Endothelial cell of umbilical vein (primary cell): Measurements from ENCODE around the gene CTDSP1. TPM values are rescaled to one million over a fixed set of nuclear protein-coding genes. Genes with fewer than 3 reads are reported as not detected.

ENCODE experiments used
- BruUV-seq: library from RNA; stranded (reverse); fragments of 400-500 nt; replicated peaks from 2 replicates; lab custom pipeline; 2021; lab: Mats Ljungman, UMichigan
- CTCF ChIA-PET: fragments of 300-600, 350-600 bp; sonication (Branson Sonifier 250); formaldehyde crosslinking; loops from one replicate; lab custom pipeline; 2021; ENCODE audit warnings: antibody characterized with exemption, inconsistent platforms; lab: Charles Lee
- POLR2A ChIA-PET: fragments of 300-600, 350-600 bp; sonication (Branson Sonifier 250); formaldehyde crosslinking; loops from one replicate; lab custom pipeline; 2021; ENCODE audit warnings: antibody characterized with exemption, inconsistent platforms; lab: Charles Lee
- DNase-seq: peaks from one replicate; pipeline ENCODE4 v3.0.0-alpha.2; 2011; ENCODE audit warnings: low read depth, low spot score
- FAIRE-seq: peaks from 2 replicates; lab custom pipeline; 2011; peaks lifted over from hg19 to GRCh38; lab: Jason Lieb, UNC
- H2AFZ ChIP-seq: 2 replicates; pipeline ENCODE4 v1.6.0; 2012; ENCODE audit warnings: low read depth, low read length, control low read depth, inconsistent platforms
- H3K27ac ChIP-seq: 2 replicates; pipeline ENCODE4 v1.5.1; 2011; ENCODE audit warnings: low read depth, mild to moderate bottlenecking, control low read depth, low read length, moderate library complexity; ENCODE audit not compliant: insufficient read depth
- H3K27me3 ChIP-seq, 2 experiments: 2 replicates each; pipeline versions ENCODE4 v1.6.0 to v1.6.1; 2011; ENCODE audit warnings: low read length in 2 of 2, mixed read lengths in 1 of 2; ENCODE audit not compliant: control insufficient read depth in 2 of 2, insufficient read depth in 2 of 2
- H3K36me3 ChIP-seq, 2 experiments: 2 replicates in 1 of 2; 3 replicates in 1 of 2; pipeline ENCODE4 v1.5.1; 2011; ENCODE audit warnings: low read length in 2 of 2, mild to moderate bottlenecking in 1 of 2, moderate library complexity in 1 of 2; ENCODE audit not compliant: control insufficient read depth in 2 of 2, insufficient read depth in 2 of 2; ENCODE audit errors: extremely low read depth in 1 of 2
- H3K4me1 ChIP-seq: 3 replicates; pipeline ENCODE4 v1.5.1; 2011; ENCODE audit warnings: mild to moderate bottlenecking, low read length; ENCODE audit not compliant: control insufficient read depth, insufficient read depth; ENCODE audit errors: extremely low read depth
- H3K4me2 ChIP-seq: 2 replicates; pipeline ENCODE4 v1.6.1; 2011; ENCODE audit warnings: low read length, control low read depth, mixed read lengths; ENCODE audit not compliant: insufficient read depth
- H3K4me3 ChIP-seq, 3 experiments: fragments of 200-600 bp in 1 of 3; sonication (generic), shearing (Covaris generic) in 1 of 3; replicated peaks in 1 of 3; 2 replicates each; pipeline ENCODE4 v1.5.1; 2011 to 2016; ENCODE audit warnings: control low read depth in 3 of 3, low read length in 3 of 3, mild to moderate bottlenecking in 2 of 3, inconsistent platforms in 1 of 3, low read depth in 1 of 3, moderate library complexity in 1 of 3; ENCODE audit not compliant: insufficient read depth in 1 of 3
- H3K79me2 ChIP-seq: 2 replicates; pipeline ENCODE4 v1.6.0; 2012; ENCODE audit warnings: low read length, inconsistent platforms; ENCODE audit not compliant: control insufficient read depth, insufficient read depth
- H3K9ac ChIP-seq: replicated peaks from 2 replicates; pipeline ENCODE3; 2011; ENCODE audit warnings: low read length, control low read depth; ENCODE audit not compliant: insufficient read depth; ENCODE audit errors: extremely low read depth
- H3K9me1 ChIP-seq: replicated peaks from 3 replicates; pipeline ENCODE4 v1.6.0; 2011; ENCODE audit warnings: mild to moderate bottlenecking, low read length; ENCODE audit not compliant: control insufficient read depth, insufficient read depth; ENCODE audit errors: extremely low read depth
- H3K9me3 ChIP-seq: replicated peaks from 2 replicates; pipeline ENCODE4 v1.5.1; 2012; ENCODE audit warnings: low read length, inconsistent platforms; ENCODE audit not compliant: control insufficient read depth, insufficient read depth
- H4K20me1 ChIP-seq: replicated peaks from 2 replicates; pipeline ENCODE3; 2011; ENCODE audit warnings: mild to moderate bottlenecking, low read length; ENCODE audit not compliant: control insufficient read depth, insufficient read depth; ENCODE audit errors: extremely low read depth
- CTCF ChIP-seq, 2 donors: IDR thresholded peaks; 1 replicate in 1 of 2; 2 replicates in 1 of 2; pipeline ENCODE4 v1.5.1; 2011; ENCODE audit warnings: low read length in 2 of 2, mild to moderate bottlenecking in 2 of 2, moderate library complexity in 2 of 2, control low read depth in 1 of 2, inconsistent platforms in 1 of 2, low read depth in 1 of 2; ENCODE audit not compliant: insufficient read depth in 1 of 2; ENCODE audit errors: extremely low read depth in 1 of 2
- EZH2 ChIP-seq: IDR thresholded peaks from 2 replicates; pipeline ENCODE4 v1.6.1; 2012; ENCODE audit warnings: borderline replicate concordance, low read depth, mild to moderate bottlenecking, moderate library complexity, low read length, inconsistent platforms; ENCODE audit not compliant: severe bottlenecking
- FOS ChIP-seq: IDR thresholded peaks from 2 replicates; pipeline ENCODE4 v1.6.1; 2011; ENCODE audit warnings: mild to moderate bottlenecking, low read length, moderate library complexity, borderline replicate concordance; ENCODE audit not compliant: insufficient read depth
- GATA2 ChIP-seq: IDR thresholded peaks from 2 replicates; pipeline ENCODE4 v1.7.0; 2011; ENCODE audit warnings: low read depth, mild to moderate bottlenecking, moderate library complexity, mixed read lengths, low read length; ENCODE audit not compliant: insufficient read length, insufficient read depth
- JUN ChIP-seq: IDR thresholded peaks from 2 replicates; pipeline ENCODE4 v1.6.1; 2011; ENCODE audit warnings: borderline replicate concordance, low read depth; ENCODE audit not compliant: insufficient read length, insufficient read depth
- MAX ChIP-seq: IDR thresholded peaks from 2 replicates; pipeline ENCODE4 v1.6.1; 2011; ENCODE audit not compliant: insufficient read depth, insufficient read length
- MYC ChIP-seq: IDR thresholded peaks from one replicate; pipeline ENCODE4 v1.6.1; 2011; ENCODE audit warnings: mild to moderate bottlenecking, low read depth, low read length
- POLR2A ChIP-seq: IDR thresholded peaks from 2 replicates; pipeline ENCODE4 v1.6.1; 2012; ENCODE audit warnings: low read depth, mild to moderate bottlenecking, control low read depth, low read length
- POLR2AphosphoS5 ChIP-seq: IDR thresholded peaks from 2 replicates; pipeline ENCODE4 v1.6.1; 2012; ENCODE audit warnings: low read depth, mild to moderate bottlenecking, control low read depth, low read length, moderate library complexity; ENCODE audit not compliant: insufficient read depth
- dilution Hi-C: fragments of 300-500 bp; cut with MboI; formaldehyde crosslinking; loops from one replicate; pipeline ENCODE4 v1.15.0; 2019; ENCODE audit warnings: low sequenced_read_pairs; ENCODE audit not compliant: extremely low pct_ligation_motif_present
- intact Hi-C: fragments of 100-400 bp; cut with micrococcal nuclease; formaldehyde crosslinking; loops from one replicate; pipeline ENCODE4 v1.10.0; 2022
- polyA plus RNA-seq, 4 experiments: library from polyadenylated mRNA; depleted of rRNA in 3 of 4; stranded (reverse) in 3 of 4; unstranded in 1 of 4; fragments of >200 nt; gene quantifications; 2 replicates each; pipeline versions ENCODE4 v1.2.1 to v1.2.3, GENCODE V29; 2011 to 2012; ENCODE audit warnings: missing spikeins in 1 of 4
- total RNA-seq: library from RNA; stranded (reverse); gene quantifications from 2 replicates; pipeline ENCODE4 v1.2.3, GENCODE V29; 2021

The CTDSP1 gene
- total and polyA plus RNA-seq, 2 donors (not counting 3 experiments of a cell fraction or from before 2014, with no cell fraction given), result 86.1 to 112 TPM

GRCh38 chr2:218418321-218418716 is 18.7 kb downstream of the CTDSP1 start:
- no peak overlapping the region for H3K4me3 ChIP-seq
- POLR2A ChIA-PET, result no interaction called here
- no peaks in the 10 kb centered on the region for H3K9me3 ChIP-seq
- FAIRE-seq (no peak), DNase-seq (no peak)
- H3K36me3 ChIP-seq, result no peaks in the 10 kb centered on the region
- no peaks in the 10 kb centered on the region for H3K27me3 ChIP-seq
- TF ChIP-seq MAX (no peak), CTCF (IDR thresholded peaks at IDR 0.05; ENCODE audit: extremely low read depth in 1 of 2, insufficient read depth in 1 of 2, low read depth in 1 of 2, low read length in 2 of 2) (no peak), POLR2A (no peak), JUN (no peak)
- no TSS peak for BruUV-seq
- no peak overlapping the region for H3K27ac ChIP-seq
- no peaks in the 10 kb centered on the region for H3K79me2 ChIP-seq
- no peak overlapping the region for H3K4me2 ChIP-seq
- CTCF ChIA-PET, result no interaction called here
- H4K20me1 ChIP-seq, result no peaks in the 10 kb centered on the region
- intact Hi-C loops (loop anchor here (1.0 kb wide), 1 partner anchor 82 kb away; no protein-coding TSS in a partner anchor), dilution Hi-C loops (no loop called here)
- no peak overlapping the region for H3K9ac ChIP-seq
- no peak overlapping the region for H2AFZ ChIP-seq
- H3K9me1 ChIP-seq, result no peaks in the 10 kb centered on the region
- no peaks in the 10 kb centered on the region for H3K4me1 ChIP-seq

- Histone ChIP-seq H3K4me1 (no peaks in the 10 kb centered on the region), H3K27ac (no peak within 1 kb of the TSS), H3K9me1 (no peaks in the 10 kb centered on the region), H3K4me3 (no peak within 1 kb of the TSS), H3K9me3 (no peaks in the 10 kb centered on the region), H3K9ac (no peak within 1 kb of the TSS), H4K20me1 (no peaks in the 10 kb centered on the region), H3K79me2 (no peaks in the 10 kb centered on the region), H2AFZ (no peak within 1 kb of the TSS), H3K27me3 (no peaks in the 10 kb centered on the region), H3K36me3 (no peaks in the 10 kb centered on the region), H3K4me2 (no peak within 1 kb of the TSS)
- CTCF ChIA-PET, result no interaction called here
- intact Hi-C loops (loop anchor here (1.0 kb wide), 1 partner anchor 81 kb away; no protein-coding TSS in a partner anchor), dilution Hi-C loops (no loop called here)
- BruUV-seq, result no TSS peak
- POLR2A ChIA-PET, result no interaction called here
- DNase-seq (no peak), FAIRE-seq (no peak)
- no peak for TF ChIP-seq EZH2
- no peak for TF ChIP-seq MAX
- TF ChIP-seq MYC, result no peak
- no peak for TF ChIP-seq POLR2AphosphoS5
- no peak for TF ChIP-seq GATA2
- no peak for TF ChIP-seq FOS
- TF ChIP-seq JUN, result no peak
- no peak for TF ChIP-seq CTCF (IDR thresholded peaks at IDR 0.05; ENCODE audit: extremely low read depth in 1 of 2, insufficient read depth in 1 of 2, low read depth in 1 of 2, low read length in 2 of 2)
- no peak for TF ChIP-seq POLR2A
Measured at GRCh38 chr2:218418717-218419458, 19.2 kb downstream of the CTDSP1 start, which contains the start of gene VIL1. Gene VIL1 (plus strand): TSS chr2:218419123. CDS start chr2:218423779, 4,656 bp downstream.
